ENCODE measurements around the gene TMEM190. TPM values are rescaled to one million over a fixed set of nuclear protein-coding genes. Genes with fewer than 3 reads are reported as not detected.

TMEM190 gene
- total RNA-seq, 1 donor from 2014 or later: 16.2 TPM

DNA sequence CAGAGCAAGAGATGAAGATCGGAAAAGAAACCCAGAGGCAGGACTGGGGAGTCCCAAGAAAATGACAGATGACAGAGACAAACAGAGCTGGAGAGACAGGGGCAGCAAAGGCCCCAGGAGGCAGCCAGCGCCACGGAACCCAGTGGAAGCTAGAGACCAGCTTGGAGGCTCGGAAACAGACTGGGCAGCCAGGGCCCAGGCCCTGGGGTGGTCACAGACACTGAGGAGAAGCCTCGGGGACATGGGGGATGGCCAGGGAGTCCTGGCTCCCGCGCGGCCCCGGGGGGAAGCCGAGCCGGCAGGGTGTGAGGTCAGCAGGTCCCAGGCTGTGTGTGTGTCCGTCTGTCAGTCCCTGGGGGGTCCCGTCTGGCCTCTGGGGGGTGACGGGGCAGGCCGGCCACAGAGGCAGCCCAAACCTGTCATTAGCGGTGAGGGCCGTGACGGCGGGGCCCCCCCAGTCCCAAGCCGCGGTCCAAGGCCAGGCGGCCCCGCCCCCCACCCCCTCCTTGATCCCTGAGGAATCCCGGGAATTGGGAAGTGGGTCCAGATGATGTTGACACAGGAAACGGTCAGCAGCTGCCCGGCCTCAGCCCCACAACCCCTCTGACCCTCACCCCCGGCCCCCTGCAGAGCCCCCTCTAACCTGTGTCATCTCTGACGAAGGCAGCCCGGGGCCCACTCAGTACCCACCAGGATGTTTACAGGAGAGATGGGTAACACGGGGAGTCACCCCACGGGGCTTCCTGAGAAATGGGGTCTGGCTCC lies 2.5 kb upstream of the TMEM190 start:
- Histone ChIP-seq H3K36me3 (no peaks in the 10 kb centered on the region), H3K4me1 (peaks cover 7% of the 10 kb centered on the region), H3K4me3 (no peak overlapping the region), H3K27ac (no peak overlapping the region), H3K27me3 (ENCODE audit: low read depth) (peaks cover 56% of the 10 kb centered on the region), H3K9me3 (no peaks in the 10 kb centered on the region)
- ATAC-seq: peak in 1 of 2 donors; percentile 12
- no peak for DNase-seq
- intact Hi-C loops (cut with DNase I): no loop called here
- no peak for TF ChIP-seq CTCF (IDR thresholded peaks at IDR 0.05)

- no peaks in the 10 kb centered on the region for H3K9me3 ChIP-seq
- no peak overlapping the region for H3K4me3 ChIP-seq
- ATAC-seq (no peak), DNase-seq (no peak)
- H3K4me1 ChIP-seq: peaks cover 7% of the 10 kb centered on the region
- H3K27me3 ChIP-seq (ENCODE audit: low read depth): peaks cover 26% of the 10 kb centered on the region
- no peak for TF ChIP-seq CTCF (IDR thresholded peaks at IDR 0.05)
- intact Hi-C loops (cut with DNase I): no loop called here
- H3K27ac ChIP-seq: no peak overlapping the region
- no peaks in the 10 kb centered on the region for H3K36me3 ChIP-seq
Measured at GRCh38 chr19:55377356-55378131, 918 bp downstream of the TMEM190 start.

DNA sequence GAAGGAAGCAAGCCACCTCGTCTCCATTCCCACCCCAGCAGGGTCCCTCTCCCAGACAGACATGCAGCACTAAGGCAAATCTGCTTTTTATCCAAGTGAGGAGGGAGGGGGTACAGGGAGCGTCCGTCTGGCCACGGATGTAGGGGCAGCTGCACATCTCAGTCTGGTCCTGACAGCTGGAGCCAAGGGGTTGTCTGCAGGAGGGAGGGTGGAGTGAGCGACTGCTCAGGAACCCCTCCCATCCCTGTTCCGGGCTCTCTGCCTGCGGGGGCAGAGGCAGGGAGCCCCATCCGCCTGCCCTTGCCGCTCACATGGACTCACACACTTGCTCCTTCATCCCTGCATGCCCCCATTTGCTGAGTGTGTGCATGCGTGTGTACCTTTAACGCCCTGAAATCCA lies 2.5 kb downstream of the TMEM190 start:
- Histone ChIP-seq H3K36me3 (no peaks in the 10 kb centered on the region), H3K9me3 (no peaks in the 10 kb centered on the region), H3K4me1 (peaks cover 12% of the 10 kb centered on the region), H3K27me3 (ENCODE audit: low read depth) (peaks cover 22% of the 10 kb centered on the region), H3K4me3 (no peak overlapping the region), H3K27ac (no peak overlapping the region)
- intact Hi-C loops (cut with DNase I): no loop called here
- ATAC-seq: no peak
- TF ChIP-seq CTCF (IDR thresholded peaks at IDR 0.05): no peak
- no peak for DNase-seq

DNA sequence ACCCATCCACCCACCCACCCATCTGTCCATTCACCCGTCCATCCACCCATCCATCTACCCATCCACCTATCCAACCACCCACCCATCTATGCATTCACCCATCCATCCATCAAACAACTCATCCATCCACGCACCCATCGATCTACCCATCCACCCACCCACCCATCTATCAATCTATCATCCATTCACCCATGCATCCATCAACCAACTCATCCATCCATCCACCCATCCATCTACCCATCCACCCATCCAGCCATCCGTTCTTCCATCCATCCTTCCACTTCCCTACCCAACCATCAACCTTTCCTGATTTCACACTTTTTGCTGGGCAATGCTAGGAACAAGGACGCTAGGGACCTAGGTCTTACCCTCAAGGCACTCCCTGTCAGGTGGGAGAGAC lies 5.4 kb downstream of the TMEM190 start:
- Histone ChIP-seq H3K36me3 (peaks cover 3% of the 10 kb centered on the region), H3K4me3 (no peak overlapping the region), H3K27ac (no peak overlapping the region), H3K27me3 (ENCODE audit: low read depth) (peaks cover 8% of the 10 kb centered on the region), H3K9me3 (no peaks in the 10 kb centered on the region), H3K4me1 (peaks cover 25% of the 10 kb centered on the region)
- DNase-seq (no peak), ATAC-seq (no peak)
- intact Hi-C loops (cut with DNase I): no loop called here
- no peak for TF ChIP-seq CTCF (IDR thresholded peaks at IDR 0.05)

GRCh38 chr19:55382522-55383054 lies 6.0 kb downstream of the TMEM190 start:
- peaks cover 30% of the 10 kb centered on the region for H3K4me1 ChIP-seq
- peaks cover 9% of the 10 kb centered on the region for H3K36me3 ChIP-seq
- ATAC-seq (no peak), DNase-seq (no peak)
- no peak overlapping the region for H3K4me3 ChIP-seq
- no peak for TF ChIP-seq CTCF (IDR thresholded peaks at IDR 0.05)
- intact Hi-C loops (cut with DNase I): no loop called here
- H3K27me3 ChIP-seq (ENCODE audit: low read depth): peaks cover 4% of the 10 kb centered on the region
- H3K27ac ChIP-seq: no peak overlapping the region
- H3K9me3 ChIP-seq: no peaks in the 10 kb centered on the region

Measured in lower lobe of right lung (tissue), 2 donors.